Thoracic aorta (tissue), 2 donors: ENCODE measurements around the gene UQCC5. TPM values are rescaled to one million over a fixed set of nuclear protein-coding genes. Genes with fewer than 3 reads are reported as not detected.

Source experiments
- ATAC-seq: fragments of 150-250 bp; one replicate; pipeline ENCODE4 v1.8.0; 2017; ENCODE audit warnings: low read depth; ENCODE audit not compliant: insufficient number of reproducible peaks, low FRiP score
- DNase-seq: peaks from one replicate; pipeline ENCODE4 v3.0.0-alpha.2; 2020; ENCODE audit warnings: low spot score
- H3K27ac ChIP-seq, 2 donors: fragments of 200-600 bp; sonication (generic); 1 replicate in 1 of 2; 2 replicates in 1 of 2; pipeline ENCODE4 v1.5.1; 2016; ENCODE audit warnings: mild to moderate bottlenecking in 2 of 2, moderate library complexity in 2 of 2
- H3K27me3 ChIP-seq: fragments of 200-600 bp; sonication (generic); replicated peaks from 2 replicates; pipeline ENCODE4 v1.6.0; 2016; ENCODE audit warnings: mild to moderate bottlenecking; ENCODE audit not compliant: insufficient read depth
- H3K36me3 ChIP-seq: fragments of 200-600 bp; sonication (generic); one replicate; pipeline ENCODE4 v1.5.1; 2016
- H3K4me1 ChIP-seq, 2 donors: fragments of 200-600 bp; sonication (generic); 1 replicate in 1 of 2; 2 replicates in 1 of 2; pipeline versions ENCODE4 v1.5.1 to v1.6.0; 2016; ENCODE audit warnings: low read depth in 2 of 2, mild to moderate bottlenecking in 1 of 2; ENCODE audit not compliant: control insufficient read depth in 1 of 2
- H3K4me3 ChIP-seq: fragments of 200-600 bp; sonication (generic); 2 replicates; pipeline ENCODE4 v1.5.1; 2016; ENCODE audit warnings: mild to moderate bottlenecking
- H3K9me3 ChIP-seq: fragments of 200-600 bp; sonication (generic); 2 replicates; pipeline ENCODE4 v1.5.1; 2016
- CTCF ChIP-seq: fragments of 200-600 bp; sonication (generic); IDR thresholded peaks from one replicate; pipeline ENCODE4 v1.5.1; 2019; ENCODE audit warnings: antibody characterized with exemption
- total RNA-seq, 2 donors: library from RNA; depleted of rRNA; stranded (reverse); fragments of >200 nt; gene quantifications; one replicate each; pipeline versions ENCODE4 v1.1.0 to v1.2.3, GENCODE V29; 2016

UQCC5 gene
- total RNA-seq, 2 donors from 2014 or later: 0.95 to 8.7 TPM

- ATAC-seq: no peak
- no peak for TF ChIP-seq CTCF
- Histone ChIP-seq H3K4me1 (no peaks in the 10 kb centered on the region), H3K9me3 (no peaks in the 10 kb centered on the region), H3K4me3 (no peak overlapping the region), H3K36me3 (peaks cover 26% of the 10 kb centered on the region), H3K27ac (no peak overlapping the region), H3K27me3 (no peaks in the 10 kb centered on the region)
- DNase-seq: no peak
Observed at GRCh38 chr3:52557011-52557960, 20.9 kb downstream of the UQCC5 start.

- DNase-seq (no peak), ATAC-seq (no peak)
- Histone ChIP-seq H3K36me3 (peaks cover 36% of the 10 kb centered on the region), H3K4me3 (no peak overlapping the region), H3K9me3 (no peaks in the 10 kb centered on the region), H3K27ac (no peak overlapping the region), H3K4me1 (no peaks in the 10 kb centered on the region), H3K27me3 (no peaks in the 10 kb centered on the region)
- TF ChIP-seq CTCF: no peak
Observed at GRCh38 chr3:52558436-52558835, 22.0 kb downstream of the UQCC5 start.

- Histone ChIP-seq H3K9me3 (no peaks in the 10 kb centered on the region), H3K4me3 (no peak overlapping the region), H3K36me3 (peaks cover 28% of the 10 kb centered on the region), H3K27me3 (no peaks in the 10 kb centered on the region), H3K27ac (no peak overlapping the region), H3K4me1 (no peaks in the 10 kb centered on the region)
- TF ChIP-seq CTCF: no peak
- no peak for ATAC-seq
- DNase-seq: no peak
Observed at GRCh38 chr3:52561028-52561747, 24.8 kb downstream of the UQCC5 start.

- ATAC-seq: no peak
- no peak overlapping the region for H3K4me3 ChIP-seq
Observed at GRCh38 chr3:52563984-52564383, 27.6 kb downstream of the UQCC5 start.

More at GRCh38 chr3:52563984-52564383, 27.6 kb downstream of the UQCC5 start:
- DNase-seq: no peak
- Histone ChIP-seq H3K36me3 (peaks cover 25% of the 10 kb centered on the region), H3K4me1 (no peaks in the 10 kb centered on the region), H3K27me3 (no peaks in the 10 kb centered on the region), H3K27ac (no peak overlapping the region), H3K9me3 (no peaks in the 10 kb centered on the region)
- no peak for TF ChIP-seq CTCF
